B cell (primary cell): ENCODE results near the gene DENND1A.

Experiments used
- CTCF ChIP-seq: fragments of 200-600 bp; IDR thresholded peaks from one replicate; pipeline ENCODE4 v1.8.0; 2022; ENCODE audit warnings: antibody characterized with exemption, mild to moderate bottlenecking
- EZH2 ChIP-seq: IDR thresholded peaks from 2 replicates; pipeline ENCODE4 v1.6.1; 2012; ENCODE audit warnings: borderline replicate concordance, low read depth, mild to moderate bottlenecking, moderate library complexity, low read length; ENCODE audit not compliant: insufficient read depth, poor library complexity, severe bottlenecking

DNA sequence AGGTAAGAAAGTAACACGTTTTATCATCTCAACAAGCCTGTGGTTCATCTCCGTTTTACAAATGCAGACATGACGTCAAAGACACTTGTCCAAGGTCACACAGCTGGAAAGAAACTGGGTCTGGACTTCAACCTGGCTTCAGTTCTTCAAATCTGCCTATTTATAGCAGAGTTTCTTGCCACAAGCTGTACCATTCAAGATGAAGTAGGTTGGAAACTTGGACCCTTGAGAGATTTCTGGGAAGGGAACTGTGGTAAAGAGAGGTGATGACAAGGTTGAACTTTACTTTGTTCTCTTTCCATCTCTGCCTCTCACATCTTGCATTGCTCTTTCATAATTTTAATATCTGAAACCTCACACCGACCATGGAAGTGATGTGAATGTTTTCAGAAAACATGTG lies 29.9 kb upstream of the DENND1A start:
- TF ChIP-seq EZH2 (no peak), CTCF (no peak)
